MG63 (cell line): ENCODE results near the gene ABCG1. TPM values are rescaled to one million over a fixed set of nuclear protein-coding genes. Genes with fewer than 3 reads are reported as not detected.

Experiments
- DNase-seq: peaks from one replicate; pipeline ENCODE4 v3.0.0-alpha.2; 2020
- H3K27me3 ChIP-seq: fragments of 250-450 bp; sonication (Bioruptor Pico); 2 replicates; pipeline ENCODE4 v1.5.1; 2020; ENCODE audit warnings: mild to moderate bottlenecking, moderate library complexity
- H3K36me3 ChIP-seq: fragments of 250-450 bp; sonication (Bioruptor Pico); 2 replicates; pipeline ENCODE4 v1.5.1; 2020; ENCODE audit warnings: mild to moderate bottlenecking, moderate library complexity
- H3K4me3 ChIP-seq: fragments of 250-450 bp; sonication (Bioruptor Pico); 2 replicates; pipeline ENCODE4 v1.5.1; 2020; ENCODE audit warnings: mild to moderate bottlenecking, moderate library complexity
- H3K9me3 ChIP-seq: fragments of 250-450 bp; sonication (Bioruptor Pico); 2 replicates; pipeline ENCODE4 v1.5.1; 2020; ENCODE audit warnings: mild to moderate bottlenecking, moderate library complexity
- total RNA-seq: library from RNA; depleted of rRNA; stranded (reverse); fragments of >200 nt; shearing (Covaris generic); gene quantifications from 2 replicates; pipeline ENCODE4 v1.2.3, GENCODE V29; 2014; ENCODE audit warnings: low replicate concordance

The ABCG1 gene
- total RNA-seq, 1 experiment from 2014 or later, result 0.82 TPM

DNA sequence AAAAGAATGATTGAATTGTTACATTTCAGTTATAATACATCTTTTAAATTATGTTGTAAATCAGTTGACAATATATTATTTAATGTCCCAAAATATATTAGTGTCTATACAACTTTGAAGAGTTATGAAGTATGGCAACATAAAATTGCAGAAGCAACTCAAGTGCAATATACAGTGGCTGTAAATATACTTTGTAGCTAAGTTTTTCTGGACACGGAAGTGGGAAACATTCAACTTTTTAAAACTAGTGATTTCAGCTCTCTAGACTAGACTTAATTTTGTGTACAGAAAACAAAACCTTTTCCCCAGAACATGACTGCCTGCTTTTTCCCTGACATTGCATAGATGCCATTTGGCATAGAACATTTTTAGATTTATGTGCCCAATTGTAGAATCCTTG is 29.5 kb upstream of the ABCG1 start:
- no peaks in the 10 kb centered on the region for H3K9me3 ChIP-seq
- H3K36me3 ChIP-seq, result no peaks in the 10 kb centered on the region
- no peaks in the 10 kb centered on the region for H3K27me3 ChIP-seq
- no peak for DNase-seq
- no peak overlapping the region for H3K4me3 ChIP-seq

DNA sequence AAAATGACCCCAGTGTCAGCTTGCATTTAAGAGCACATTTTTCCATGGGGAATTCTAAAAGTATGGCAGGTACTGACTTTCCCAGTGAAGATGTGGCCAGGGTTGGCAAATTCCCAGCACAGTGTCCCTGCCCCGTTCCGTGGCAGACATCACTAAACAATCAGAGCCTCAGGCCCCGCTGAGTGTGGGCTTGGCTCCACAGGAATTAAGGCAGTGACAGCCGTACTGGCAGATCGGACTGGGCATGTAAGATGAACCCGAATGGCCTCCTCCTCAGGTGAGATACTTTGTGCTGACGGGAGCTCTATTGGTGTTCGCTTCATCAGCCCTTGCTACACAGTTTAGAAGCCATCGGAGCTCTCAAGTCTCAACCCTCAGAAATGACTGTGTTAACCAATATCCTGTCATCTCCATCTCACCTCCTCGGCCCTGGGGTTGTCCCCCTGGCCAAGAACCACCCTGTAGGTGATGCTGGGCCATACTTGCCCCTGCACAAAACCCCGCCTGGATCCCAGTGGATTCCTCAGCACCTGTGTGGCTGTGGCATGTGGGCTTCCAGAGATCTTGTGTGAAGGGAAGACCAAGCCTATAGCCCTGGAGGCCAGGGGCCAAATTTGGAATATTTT is 29.0 kb upstream of the ABCG1 start:
- H3K27me3 ChIP-seq, result no peaks in the 10 kb centered on the region
- DNase-seq, result no peak
- no peak overlapping the region for H3K4me3 ChIP-seq
- H3K9me3 ChIP-seq, result no peaks in the 10 kb centered on the region
- no peaks in the 10 kb centered on the region for H3K36me3 ChIP-seq

DNA sequence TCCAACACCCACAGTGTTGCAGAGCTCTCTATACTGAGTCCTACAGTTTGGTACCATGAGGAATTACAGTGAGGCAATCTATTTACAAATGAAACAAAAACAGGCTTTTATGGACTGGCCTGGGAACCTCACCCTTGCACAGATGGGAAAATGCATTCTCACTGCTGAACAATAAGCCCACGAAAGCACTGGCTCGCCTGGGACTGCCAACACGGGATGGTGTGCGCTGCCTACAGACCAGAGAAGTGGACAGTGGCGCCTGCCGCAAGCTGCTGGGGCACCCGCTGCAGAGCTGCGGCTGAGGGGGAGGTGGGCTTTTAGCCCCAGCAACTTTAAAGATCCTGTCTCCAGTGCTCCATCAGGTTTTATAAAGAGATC is 28.5 kb upstream of the ABCG1 start:
- no peak for DNase-seq

DNA sequence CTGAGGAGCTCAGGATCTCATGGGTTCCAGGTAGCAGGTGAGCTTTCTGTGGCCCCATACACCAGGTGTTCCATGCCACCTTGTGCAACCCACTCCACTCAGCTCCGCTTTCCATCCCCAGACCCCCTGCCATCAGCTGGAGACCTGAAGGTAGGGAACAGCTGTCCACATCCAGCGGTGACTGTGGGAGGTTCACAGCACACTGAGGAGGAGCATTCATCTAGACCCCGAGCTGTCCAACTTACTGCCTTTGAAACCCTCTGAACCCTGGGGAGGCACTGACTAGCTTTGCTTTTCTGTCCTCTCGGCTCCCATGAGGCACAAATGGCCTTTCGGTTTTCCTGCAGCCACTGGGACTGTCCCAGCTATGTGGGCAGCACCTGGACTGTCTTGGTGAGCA is 27.9 kb upstream of the ABCG1 start:
- DNase-seq, result no peak
- no peak overlapping the region for H3K4me3 ChIP-seq
- no peaks in the 10 kb centered on the region for H3K9me3 ChIP-seq
- no peaks in the 10 kb centered on the region for H3K27me3 ChIP-seq
- no peaks in the 10 kb centered on the region for H3K36me3 ChIP-seq

More for the DNA sequence above, 28.5 kb upstream of the ABCG1 start:
- no peaks in the 10 kb centered on the region for H3K9me3 ChIP-seq
- no peaks in the 10 kb centered on the region for H3K27me3 ChIP-seq
- H3K36me3 ChIP-seq, result no peaks in the 10 kb centered on the region
- no peak overlapping the region for H3K4me3 ChIP-seq

DNA sequence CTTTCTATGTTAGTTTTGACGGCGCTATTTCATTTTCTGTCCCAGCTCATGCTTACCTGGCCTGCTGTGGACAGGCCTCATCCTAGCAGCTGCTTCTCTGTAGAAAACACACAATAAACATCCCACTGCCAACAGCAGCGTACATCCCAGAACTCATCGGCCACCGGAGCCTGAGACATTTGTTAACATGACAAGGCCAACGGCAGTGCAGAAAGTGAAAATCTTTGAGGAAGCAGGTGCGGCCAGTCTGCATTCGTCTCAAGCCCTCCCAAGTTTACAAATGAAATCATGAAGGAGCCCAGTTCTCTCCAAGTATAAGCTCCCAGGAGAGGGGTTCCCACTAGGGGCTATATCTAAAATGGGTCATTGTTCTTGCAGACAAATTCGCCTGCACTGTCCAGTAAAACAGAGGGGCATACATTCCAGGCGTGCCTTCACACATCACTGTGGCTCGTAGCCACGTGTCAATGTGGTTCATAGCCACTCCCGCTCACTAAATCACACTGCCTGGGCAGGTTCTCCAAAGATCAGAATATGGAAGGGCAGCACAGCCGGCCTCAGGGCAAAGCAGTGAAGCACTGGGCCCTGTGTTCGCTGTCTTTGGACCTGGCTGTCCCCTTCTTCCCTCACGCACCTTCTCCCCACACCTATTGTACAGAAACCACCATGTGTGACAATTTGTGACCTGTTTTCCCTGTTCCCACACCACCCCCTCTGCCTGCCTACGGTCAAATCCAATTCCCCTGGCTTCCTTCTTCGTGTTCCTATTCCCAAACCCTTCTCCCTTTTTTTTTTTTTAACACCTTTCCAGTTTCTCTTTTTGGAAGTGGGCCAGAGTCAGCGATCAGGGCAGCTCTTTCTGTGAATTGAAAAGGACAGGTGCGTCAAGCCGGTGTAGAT is 27.0 kb upstream of the ABCG1 start:
- Histone ChIP-seq H3K9me3 (no peaks in the 10 kb centered on the region), H3K4me3 (no peak overlapping the region), H3K27me3 (no peaks in the 10 kb centered on the region), H3K36me3 (no peaks in the 10 kb centered on the region)
- no peak for DNase-seq

DNA sequence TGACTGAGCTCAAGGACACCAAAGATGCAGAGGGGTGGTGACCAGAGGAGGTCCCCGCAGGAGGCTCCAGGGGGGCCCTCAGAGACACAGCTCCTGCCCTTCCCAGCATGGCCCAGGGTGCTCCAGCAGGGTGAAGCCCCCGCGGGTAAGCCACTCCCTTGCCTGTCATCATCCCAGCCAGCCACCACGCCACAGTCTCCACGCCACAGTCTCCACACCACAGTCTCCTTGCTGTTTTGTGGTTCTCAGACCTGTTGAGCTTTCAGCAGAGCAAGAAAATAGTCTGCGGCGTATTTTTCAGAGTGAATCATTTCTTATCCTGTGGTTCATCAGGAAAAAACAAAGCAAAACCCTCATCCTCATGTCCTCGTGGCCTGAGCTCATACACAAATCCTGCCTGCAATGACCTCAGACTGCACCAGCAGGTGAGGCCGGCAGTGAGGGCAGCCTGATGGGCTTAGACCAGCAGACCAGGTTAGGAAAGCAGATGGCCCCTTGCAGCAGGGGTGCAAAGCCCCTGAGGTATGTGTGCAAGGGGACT is 25.7 kb upstream of the ABCG1 start:
- H3K27me3 ChIP-seq, result no peaks in the 10 kb centered on the region
- no peaks in the 10 kb centered on the region for H3K36me3 ChIP-seq
- H3K4me3 ChIP-seq, result no peak overlapping the region
- H3K9me3 ChIP-seq, result no peaks in the 10 kb centered on the region
- no peak for DNase-seq

DNA sequence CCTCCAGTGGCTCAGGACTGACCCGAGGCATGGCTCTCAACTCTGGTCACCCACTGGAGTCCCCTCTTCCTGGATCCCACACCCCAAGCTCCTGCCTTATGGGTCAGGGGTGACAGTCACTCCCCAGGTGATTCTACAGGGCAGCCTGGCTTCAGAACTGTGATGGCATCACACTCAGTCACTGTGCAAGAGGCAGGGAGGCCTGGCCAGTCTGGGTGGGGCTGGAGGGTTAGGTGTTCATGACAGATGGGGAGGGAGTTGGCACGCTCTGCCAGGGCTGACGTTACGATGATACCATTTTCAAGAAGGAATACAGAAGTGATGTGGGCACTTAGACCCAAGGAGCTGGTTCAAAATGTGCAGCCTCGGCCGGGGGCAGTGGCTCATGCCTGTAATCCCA is 25.2 kb upstream of the ABCG1 start:
- H3K4me3 ChIP-seq, result no peak overlapping the region
- H3K36me3 ChIP-seq, result no peaks in the 10 kb centered on the region
- no peaks in the 10 kb centered on the region for H3K9me3 ChIP-seq
- H3K27me3 ChIP-seq, result no peaks in the 10 kb centered on the region
- no peak for DNase-seq

DNA sequence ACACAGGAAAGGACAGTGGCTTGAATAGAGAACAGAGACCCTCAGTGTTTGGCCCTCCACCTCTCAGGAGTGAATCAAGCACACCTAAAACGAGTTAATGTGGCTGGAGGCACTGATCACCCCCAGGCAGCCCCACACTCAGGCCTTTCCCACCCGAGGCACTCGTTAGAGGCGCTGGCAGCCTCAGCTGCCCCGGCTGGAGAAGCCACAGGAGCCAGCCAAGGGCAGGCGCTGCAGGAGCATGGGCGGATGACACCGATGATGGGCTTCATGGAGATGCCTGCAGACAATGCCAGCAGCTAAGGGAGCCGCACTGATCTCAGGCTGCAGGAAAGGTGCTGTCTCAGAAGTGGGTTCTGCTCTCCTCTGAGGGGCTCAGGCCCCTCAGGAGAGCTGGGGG is 24.1 kb upstream of the ABCG1 start:
- no peaks in the 10 kb centered on the region for H3K36me3 ChIP-seq
- DNase-seq, result no peak
- H3K9me3 ChIP-seq, result no peaks in the 10 kb centered on the region
- H3K4me3 ChIP-seq, result no peak overlapping the region
- no peaks in the 10 kb centered on the region for H3K27me3 ChIP-seq

DNA sequence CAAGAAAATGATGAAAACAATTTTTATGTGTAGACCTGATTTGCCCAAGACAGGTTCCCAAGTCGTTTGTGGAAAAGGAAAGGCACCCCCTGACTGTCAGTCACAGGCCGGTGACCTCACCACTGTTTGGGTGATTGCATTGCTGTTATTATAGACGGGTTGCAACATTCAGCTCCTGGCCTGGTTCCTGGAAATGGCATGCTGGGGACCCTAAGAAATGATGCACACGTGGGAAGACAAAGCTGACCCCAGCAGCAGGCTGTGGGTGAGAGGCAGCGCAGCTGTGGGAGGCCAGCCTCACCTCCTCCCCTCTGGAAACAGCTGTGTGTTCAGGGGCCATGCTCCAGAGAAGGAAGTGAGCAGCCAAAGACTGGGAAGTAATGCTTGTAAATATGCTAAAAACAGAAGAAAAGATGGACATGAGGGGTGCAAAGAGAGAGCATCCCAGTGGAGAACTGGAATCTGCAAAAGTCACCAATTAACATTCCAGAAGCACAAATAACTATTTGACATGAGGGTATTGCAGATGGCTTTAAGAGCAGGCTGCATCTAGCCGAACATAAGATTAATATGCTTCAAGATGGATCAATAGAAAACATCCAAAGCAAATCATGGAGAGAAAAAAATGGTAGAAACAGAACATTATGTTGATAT is 23.4 kb upstream of the ABCG1 start:
- H3K36me3 ChIP-seq, result no peaks in the 10 kb centered on the region
- no peaks in the 10 kb centered on the region for H3K9me3 ChIP-seq
- DNase-seq, result peak; percentile 49
- H3K4me3 ChIP-seq, result no peak overlapping the region
- H3K27me3 ChIP-seq, result no peaks in the 10 kb centered on the region

DNA sequence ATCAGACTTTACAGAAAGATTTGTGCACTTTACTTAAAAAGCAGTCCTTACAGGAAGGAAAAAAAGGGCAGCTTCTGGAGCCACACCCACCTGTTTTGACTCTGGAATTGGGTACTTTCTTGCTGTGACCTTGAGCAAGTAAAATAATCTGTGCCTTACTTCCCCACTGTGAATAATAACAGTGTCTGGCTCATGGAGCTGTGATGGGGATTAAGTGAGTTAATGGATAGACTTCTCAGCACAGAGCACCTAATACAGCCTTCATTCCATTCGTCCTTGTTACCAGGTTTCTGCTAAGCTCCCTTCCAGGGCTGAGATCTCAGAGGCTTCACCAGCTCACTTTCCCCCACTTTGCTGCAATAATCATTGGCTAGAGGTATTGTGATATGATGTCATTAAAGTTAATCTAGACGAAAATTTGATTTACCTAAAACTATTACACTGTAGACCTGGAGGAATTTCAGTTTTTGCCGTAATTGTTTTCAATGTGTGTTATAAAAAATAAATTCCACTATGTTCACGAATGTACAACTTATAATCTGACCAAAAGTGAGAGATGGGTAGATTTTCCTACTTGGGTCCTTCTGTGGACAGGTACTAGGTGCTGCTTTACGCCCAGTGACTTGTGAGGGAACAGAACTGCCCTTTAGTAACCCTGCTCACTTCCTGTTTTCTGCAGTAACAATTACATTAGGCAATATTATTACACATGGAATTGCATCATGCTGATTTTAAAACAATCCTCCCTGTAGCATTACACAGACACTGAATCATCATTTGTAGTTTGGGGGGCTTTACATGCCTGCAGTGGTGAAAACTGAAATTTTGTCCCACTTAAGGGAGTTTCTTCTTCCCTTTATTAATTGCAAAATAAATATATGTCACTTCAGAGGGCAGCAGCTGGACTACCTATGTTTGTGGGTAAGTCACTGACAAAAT is 19.7 kb upstream of the ABCG1 start:
- Histone ChIP-seq H3K27me3 (no peaks in the 10 kb centered on the region), H3K36me3 (no peaks in the 10 kb centered on the region), H3K9me3 (no peaks in the 10 kb centered on the region; the same call in 1 of the 2 replicates), H3K4me3 (no peak overlapping the region)
- DNase-seq, result no peak

DNA sequence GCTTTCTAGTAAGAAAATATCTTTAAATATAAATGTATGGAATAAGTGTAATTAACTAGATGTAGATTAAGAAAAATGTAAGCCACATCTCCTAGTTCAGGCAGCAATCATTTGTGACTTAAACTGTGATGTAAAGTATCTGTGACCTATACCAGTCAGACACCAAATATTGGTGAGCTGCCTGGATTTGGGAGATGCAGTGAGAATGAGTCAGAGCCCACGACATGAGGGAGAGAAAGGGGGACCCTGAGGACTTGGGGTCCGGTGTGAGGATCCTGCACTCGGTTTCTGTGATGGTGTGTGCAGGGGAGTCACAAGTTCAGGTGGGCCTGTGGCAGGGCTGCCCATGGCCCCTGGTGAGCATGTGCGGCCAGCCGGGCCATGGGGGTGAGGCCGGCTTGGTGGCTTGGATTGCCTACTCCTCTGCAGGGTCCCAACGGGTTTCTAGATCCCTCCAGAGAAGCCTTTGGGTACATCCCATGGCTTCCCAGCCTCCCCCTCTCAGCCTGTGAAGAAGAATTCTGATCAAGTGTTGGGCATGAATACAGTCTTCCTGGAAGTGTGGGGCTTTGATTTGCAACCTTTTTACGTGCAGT is 19.0 kb upstream of the ABCG1 start:
- no peaks in the 10 kb centered on the region for H3K36me3 ChIP-seq
- DNase-seq, result no peak
- H3K27me3 ChIP-seq, result no peaks in the 10 kb centered on the region
- no peak overlapping the region for H3K4me3 ChIP-seq
- H3K9me3 ChIP-seq, result peaks cover 4% of the 10 kb centered on the region; the same call in 1 of the 2 replicates

DNA sequence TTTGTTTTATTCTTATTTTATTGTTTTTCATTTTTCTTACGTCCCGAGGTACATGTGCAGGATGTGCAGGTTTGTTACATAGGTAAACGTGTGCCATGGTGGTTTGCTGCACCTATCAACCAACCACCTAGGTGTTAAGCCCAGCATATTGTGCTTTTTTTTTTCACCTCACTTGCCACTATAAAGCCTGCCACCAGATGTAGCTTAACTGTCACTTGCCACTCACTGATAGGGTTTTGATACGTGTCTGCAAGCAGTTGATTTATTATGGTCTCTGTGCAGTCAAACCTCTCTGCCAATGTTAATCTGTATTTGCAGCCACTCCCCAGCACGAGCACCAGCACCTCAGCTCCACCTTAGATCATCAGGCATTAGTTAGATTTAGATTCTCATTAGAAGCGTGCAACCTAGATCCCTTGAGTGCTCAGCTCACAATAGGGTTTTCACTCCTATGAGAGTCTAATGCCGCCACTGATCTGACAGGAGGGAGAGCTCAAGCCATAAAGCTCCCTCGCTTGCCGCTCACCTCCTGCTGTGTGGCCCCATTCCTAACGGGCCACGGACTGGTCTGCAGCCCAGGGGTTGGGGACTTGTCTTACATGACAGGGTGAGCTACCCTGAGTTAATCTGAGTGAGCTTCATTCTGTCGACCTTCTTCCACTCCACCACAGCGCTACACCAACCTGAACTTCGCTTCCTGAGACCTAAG is 17.9 kb upstream of the ABCG1 start:
- H3K9me3 ChIP-seq, result peaks cover 4% of the 10 kb centered on the region; the same call in 1 of the 2 replicates
- H3K4me3 ChIP-seq, result no peak overlapping the region
- H3K36me3 ChIP-seq, result no peaks in the 10 kb centered on the region
- H3K27me3 ChIP-seq, result no peaks in the 10 kb centered on the region
- DNase-seq, result no peak

DNA sequence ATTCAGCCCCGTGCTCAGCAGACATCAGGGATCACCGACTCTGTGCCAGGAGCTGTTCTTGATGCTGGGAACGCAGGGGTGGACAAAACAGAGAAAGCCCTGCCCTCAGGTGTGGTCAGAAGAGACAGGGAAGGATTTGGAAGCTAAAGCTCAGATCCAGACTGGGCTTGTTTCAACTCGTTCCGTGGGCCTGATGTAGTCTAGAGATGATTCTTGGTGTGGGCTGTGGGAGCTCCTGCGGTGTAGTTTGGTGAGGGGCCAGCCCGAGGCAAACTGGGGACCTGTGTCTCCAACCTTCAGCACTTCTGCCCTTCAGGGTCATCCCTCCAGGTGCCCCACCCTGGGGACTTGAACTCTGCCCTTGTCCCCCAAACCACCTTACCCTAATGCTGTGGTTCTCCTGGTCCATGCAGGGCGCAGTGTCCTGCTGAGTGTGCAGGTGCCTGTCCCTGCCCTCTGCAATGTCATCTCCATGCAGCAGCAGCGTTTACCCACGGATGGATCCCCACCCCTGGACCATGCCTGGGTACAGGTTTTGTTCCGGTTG is 17.3 kb upstream of the ABCG1 start:
- DNase-seq, result no peak
- peaks cover 4% of the 10 kb centered on the region; the same call in 1 of the 2 replicates for H3K9me3 ChIP-seq

DNA sequence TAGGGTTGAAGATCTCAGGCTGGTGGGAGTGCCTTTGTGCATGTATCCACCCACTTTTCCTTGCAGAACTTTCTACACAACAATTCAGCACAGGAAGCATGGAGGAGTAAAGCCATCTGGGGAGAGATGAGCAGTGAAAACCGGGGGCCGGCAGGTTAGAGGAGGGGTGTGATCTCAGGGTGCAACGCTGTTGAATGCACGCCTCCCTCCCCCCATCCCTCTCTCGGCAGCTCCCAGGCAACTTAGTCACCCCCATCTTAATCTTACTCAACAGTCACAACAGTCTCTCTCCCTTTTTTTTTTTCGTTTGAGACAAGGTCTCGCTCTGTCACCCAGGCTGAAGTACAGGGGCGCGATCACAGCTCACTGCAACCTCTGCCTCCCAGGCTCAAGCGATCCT is 16.6 kb upstream of the ABCG1 start:
- Histone ChIP-seq H3K9me3 (peaks cover 4% of the 10 kb centered on the region; the same call in 1 of the 2 replicates), H3K27me3 (no peaks in the 10 kb centered on the region), H3K36me3 (no peaks in the 10 kb centered on the region), H3K4me3 (no peak overlapping the region)
- no peak for DNase-seq

More for the DNA sequence above, 17.3 kb upstream of the ABCG1 start:
- H3K4me3 ChIP-seq, result no peak overlapping the region
- no peaks in the 10 kb centered on the region for H3K36me3 ChIP-seq
- no peaks in the 10 kb centered on the region for H3K27me3 ChIP-seq

DNA sequence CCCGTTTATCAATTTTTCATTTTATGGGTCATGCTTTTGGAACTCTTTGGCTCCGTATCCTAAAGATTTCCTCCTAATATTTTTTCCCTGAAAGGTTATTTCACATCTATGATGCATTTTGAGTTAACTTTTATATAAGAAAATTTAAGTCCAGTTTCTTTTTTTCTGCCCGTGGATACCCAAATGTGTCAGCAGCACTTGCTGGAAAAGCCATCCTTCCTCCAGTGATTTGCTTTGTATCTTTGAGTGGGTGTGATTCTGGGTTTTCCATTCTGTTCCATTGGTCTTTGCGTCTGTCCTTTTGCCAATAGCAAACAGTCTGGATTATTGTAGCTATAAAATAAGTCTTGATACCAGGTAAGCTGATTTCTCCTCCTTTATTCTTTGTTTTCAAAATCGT is 15.6 kb upstream of the ABCG1 start:
- H3K4me3 ChIP-seq, result no peak overlapping the region
- H3K27me3 ChIP-seq, result no peaks in the 10 kb centered on the region
- no peaks in the 10 kb centered on the region for H3K36me3 ChIP-seq
- DNase-seq, result no peak
- H3K9me3 ChIP-seq, result peaks cover 4% of the 10 kb centered on the region; the same call in 1 of the 2 replicates
